GM21723 (cell line): Measurements from ENCODE around the gene AR.

Experiments used
- ATAC-seq: cut with Tn5 transposase; IDR thresholded peaks from one replicate; pipeline ENCODE4 v1.9.1; 2021; ENCODE audit warnings: mild to moderate bottlenecking, moderate library complexity; ENCODE audit not compliant: unreplicated experiment

The AR gene

GRCh38 chrX:67564475-67564874, 20.7 kb downstream of the AR start:
- no peak for ATAC-seq

DNA sequence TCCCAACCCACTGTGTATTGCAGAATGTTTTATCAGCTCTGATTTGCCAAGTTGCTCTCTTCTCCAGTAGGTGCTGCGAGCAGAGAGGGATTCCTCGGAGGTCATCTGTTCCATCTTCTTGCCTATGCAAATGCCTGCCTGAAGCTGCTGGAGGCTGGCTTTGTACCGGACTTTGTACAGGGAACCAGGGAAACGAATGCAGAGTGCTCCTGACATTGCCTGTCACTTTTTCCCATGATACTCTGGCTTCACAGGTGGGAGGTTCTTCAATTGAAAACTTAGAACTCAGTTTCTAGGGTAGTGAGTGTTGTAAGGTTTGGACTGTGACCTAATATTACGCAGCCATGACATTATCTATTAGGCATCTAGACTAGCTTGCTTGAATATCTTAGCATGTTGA, 24.9 kb downstream of the AR start:
- no peak for ATAC-seq

DNA sequence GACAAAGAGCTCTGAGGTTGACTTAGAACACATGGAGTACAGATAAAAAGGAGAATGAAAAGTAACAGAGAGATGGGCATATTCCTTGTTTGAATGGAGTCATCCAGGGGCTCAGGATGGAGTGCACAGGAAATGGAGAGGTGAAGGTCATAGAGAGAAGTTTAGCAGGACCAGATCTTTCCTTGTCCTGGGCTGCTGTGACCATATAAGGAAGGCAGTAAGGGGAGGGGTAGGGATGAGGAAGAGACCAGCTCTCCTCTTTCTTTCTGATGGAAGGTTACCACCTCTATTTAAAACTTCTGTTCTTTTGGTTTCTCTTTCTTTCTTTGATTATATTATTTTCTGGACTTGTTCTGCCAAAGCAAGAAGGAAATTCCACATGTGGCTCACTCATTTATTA, 27.0 kb downstream of the AR start:
- no peak for ATAC-seq

- ATAC-seq, result no peak
Observed at GRCh38 chrX:67574696-67575095, 30.9 kb downstream of the AR start.

- no peak for ATAC-seq
Observed at GRCh38 chrX:67582436-67582835, 38.6 kb downstream of the AR start.

DNA sequence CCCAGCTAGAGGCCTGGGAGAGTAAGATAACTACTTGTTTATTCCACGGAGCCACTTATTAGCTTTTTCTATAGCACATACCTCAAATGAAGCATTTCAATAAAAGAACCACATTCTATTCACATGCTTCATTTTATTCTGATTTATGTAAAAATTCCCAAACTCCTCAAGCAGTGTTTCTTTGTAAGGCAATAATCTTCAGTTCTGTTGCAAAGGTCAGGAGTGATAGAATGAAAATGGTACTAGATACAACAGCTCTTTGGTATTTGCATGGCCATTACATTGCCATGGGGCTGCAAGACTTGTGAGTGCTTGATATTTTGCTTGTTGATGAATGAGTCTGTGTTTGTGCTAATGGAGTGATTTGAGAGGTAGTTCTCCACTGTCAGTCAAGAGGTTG, 39.4 kb downstream of the AR start:
- ATAC-seq, result no peak

DNA sequence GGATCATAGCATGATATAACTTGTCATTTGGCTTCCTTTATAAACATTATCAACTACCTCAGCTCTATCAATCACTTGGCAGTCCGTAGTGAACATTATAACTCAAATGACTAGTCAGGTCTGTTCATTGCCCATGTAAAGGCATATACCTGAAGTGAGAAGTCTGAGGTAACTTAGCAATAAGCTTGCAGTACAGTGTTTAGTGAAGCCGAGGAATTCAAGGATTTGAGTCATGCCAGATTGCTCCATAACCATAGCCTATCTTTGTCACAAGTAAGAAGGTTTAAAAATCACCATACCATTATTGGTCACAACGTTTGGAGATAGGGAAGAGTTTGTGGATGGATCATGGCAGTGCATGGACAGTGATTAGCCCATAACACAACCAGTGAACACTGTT, 41.6 kb downstream of the AR start:
- ATAC-seq, result no peak

DNA sequence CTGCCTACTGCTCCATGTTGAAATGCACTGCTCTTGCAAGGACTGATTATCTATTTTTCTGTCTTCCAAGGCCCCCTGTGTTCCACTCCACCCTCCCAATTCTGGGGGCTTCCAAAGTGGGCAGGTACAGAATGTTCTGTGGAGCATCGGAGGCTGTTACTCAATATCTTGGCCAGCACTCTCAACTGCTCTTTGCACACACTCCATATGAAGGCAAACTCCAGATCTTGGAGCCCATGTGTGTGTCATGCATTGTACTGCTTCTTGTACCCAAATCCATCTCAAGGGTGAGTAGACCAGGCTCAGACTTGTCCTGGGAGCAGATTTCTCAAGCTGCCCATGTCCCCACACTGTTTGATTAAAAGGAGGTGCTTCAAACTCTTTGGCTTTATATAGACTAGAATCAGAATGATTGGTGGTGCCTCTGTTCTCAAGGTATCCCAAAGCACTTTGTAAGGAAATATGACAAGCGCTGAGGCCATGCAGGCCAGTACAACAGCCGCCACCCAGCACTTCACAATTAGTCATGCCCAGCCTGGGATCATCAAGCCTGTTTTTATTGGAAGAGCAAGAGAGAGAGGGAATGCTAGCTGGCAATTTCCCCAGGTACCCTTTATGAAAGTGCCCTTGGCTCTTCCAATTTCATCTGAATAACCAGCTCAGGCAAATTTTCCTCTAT, 44.3 kb downstream of the AR start:
- no peak for ATAC-seq

DNA sequence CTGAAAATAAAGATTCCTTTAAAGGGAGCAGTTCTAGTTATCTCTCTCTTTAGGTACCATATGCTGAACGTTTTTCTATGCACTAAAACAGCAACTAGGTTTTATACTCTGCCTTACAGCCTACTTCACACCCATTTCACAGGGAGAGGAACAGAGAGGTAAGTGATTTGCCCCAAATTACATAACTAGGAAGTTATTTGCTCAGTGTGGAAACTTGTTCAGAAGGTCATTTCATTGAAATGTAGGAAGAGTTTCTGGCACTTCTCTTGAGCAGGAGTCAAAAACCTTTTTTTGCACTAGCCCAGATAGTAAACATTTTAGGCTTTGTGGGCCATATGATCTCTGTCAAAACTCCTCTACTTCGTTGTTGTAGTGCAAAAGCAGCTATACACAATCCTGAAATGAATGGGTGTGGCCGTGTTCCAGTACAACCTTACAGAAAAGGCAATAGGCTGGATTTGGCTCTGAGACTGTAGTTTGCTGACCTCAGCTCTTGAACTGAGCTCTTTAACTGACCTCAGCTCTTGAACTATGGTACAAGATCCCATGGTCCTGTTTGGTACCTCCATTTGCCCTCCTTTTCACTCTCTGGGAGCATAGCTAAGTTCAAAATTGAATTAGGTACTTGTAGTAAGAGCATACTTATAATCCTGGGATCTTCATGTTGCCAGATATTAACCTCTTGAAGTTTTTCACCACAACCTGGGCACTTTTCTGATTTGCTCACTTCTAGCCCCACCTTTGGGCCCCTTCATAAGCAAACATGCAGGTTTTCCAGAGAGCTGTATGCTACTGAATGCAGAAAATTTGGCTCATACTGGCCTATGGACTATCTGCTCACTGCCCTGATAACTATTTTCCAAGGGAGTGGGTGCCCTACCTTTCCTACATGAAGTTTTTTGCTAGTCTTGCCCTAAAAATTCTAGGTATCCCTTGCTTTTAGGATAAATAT, 53.3 kb downstream of the AR start:
- no peak for ATAC-seq

DNA sequence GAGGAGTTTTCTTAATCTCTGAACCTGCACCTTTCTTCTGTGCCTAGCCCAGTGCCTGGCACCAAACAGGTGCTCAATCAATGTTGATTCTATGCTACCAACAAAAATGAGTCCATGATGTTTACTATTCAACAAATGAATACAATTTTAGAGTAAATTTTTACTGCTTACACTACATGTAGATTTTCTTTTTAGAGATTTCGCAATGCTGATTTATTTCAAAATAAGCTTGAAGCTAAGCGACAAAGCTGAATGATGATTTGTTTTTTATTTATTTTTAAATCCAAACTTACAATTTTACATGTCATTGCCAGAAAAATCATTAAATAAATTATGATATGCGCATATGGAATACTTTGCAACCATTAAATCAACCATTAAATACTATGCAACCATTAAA, 55.7 kb downstream of the AR start:
- ATAC-seq, result no peak

DNA sequence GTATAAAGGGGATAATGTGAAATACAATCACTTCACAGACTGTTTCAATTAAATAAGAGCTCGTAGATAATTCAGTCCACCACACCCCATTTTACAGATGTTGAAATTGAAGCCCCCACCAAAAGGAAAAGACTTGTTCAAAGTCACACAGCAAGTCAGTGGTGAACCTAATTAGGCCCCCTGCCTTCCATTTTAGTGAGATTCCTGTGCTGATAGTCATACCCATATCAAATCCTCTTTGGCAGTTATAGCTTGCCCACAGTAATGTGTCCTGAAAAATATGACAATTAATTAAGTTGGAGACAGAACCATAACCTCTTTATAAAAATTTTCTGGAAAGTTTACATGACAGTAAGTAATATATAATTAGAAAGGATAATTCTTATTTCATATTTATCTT, 58.0 kb downstream of the AR start:
- no peak for ATAC-seq

GRCh38 chrX:67604979-67605703, 61.3 kb downstream of the AR start:
- ATAC-seq, result no peak

GRCh38 chrX:67607466-67607865, 63.6 kb downstream of the AR start:
- no peak for ATAC-seq

DNA sequence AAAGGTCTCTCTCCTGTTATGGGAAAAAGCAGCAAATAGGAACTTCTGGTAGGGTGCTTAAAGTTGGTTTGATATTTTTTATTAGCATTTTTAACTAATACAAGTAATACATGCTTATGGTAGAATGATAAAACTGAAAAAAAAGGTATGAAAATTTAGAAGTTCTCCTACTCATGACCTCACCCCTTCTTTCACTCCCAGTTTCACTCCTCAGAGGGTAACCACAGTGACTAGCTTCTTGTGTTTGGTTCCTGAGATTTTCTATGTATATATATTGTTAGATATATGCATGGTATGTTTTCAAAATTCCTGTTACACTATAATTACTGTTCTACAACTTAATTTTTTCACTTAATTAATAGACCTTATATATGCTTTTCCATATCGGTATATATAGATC, 66.5 kb downstream of the AR start:
- ATAC-seq, result no peak

GRCh38 chrX:67612231-67612630, 68.4 kb downstream of the AR start:
- ATAC-seq, result no peak

DNA sequence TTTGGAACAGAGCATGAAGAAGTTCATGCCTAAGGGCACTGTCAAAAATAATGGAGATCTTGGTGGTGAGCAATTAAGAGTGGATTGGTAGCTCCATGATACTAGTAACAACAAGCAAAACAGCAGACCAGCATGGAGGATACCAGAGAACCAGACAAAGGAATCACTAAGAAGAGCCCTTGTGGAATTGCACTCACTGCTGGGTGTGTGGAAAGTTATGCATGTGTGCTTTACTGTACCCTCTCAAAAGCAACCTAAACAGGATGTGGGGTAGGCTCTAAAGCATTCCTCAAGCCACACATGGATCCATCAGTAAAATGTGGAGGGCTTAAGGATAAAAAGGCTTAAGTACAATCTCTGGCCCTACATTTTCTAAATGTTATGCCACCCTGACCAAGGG, 69.5 kb downstream of the AR start:
- ATAC-seq, result no peak

DNA sequence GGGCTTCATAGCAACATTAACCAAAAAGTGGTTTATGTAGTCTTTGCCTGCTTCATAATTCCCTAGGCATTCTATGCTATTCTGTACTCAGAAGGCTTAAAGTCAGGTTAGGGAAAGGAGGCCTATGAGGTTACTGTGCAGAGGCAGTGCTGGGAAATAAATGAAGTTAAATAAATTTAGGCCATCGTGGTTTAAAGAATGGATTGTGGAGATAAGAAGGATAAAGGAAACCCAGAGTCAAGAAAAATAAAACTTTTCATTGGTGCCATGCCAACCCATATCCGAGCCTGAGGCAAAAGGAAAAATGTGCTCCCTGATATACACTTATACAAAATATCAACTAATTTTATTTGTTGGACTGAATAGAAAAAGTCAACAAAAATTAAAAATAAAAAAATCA, 70.2 kb downstream of the AR start:
- no peak for ATAC-seq

GRCh38 chrX:67614423-67614822, 70.6 kb downstream of the AR start:
- no peak for ATAC-seq

- ATAC-seq, result no peak
Observed at GRCh38 chrX:67619253-67619652, 75.4 kb downstream of the AR start.

GRCh38 chrX:67622053-67622585, 78.3 kb downstream of the AR start:
- no peak for ATAC-seq

- no peak for ATAC-seq
Observed at GRCh38 chrX:67624325-67624724, 80.5 kb downstream of the AR start.
